C4-2B (cell line): Measurements from ENCODE around the gene ASPDH.

Source experiments
- H3K27ac ChIP-seq: fragments of 450-650 bp; 2 replicates; pipeline ENCODE4 v1.5.1; 2017
- CTCF ChIP-seq: fragments of 450-650 bp; conservative IDR thresholded peaks from 2 replicates; pipeline ENCODE4 v1.5.1; 2017; ENCODE audit warnings: mild to moderate bottlenecking
- ZFX ChIP-seq: fragments of 450-650 bp; IDR thresholded peaks from 2 replicates; pipeline ENCODE4 v1.6.1; 2017

ASPDH gene

GRCh38 chr19:50513746-50514345 is at the start of gene ASPDH:
Gene ASPDH, minus strand, starts transcription at chr19:50513913. Its CDS starts 90 bp downstream, at chr19:50513823.
- TF ChIP-seq CTCF (no peak), ZFX (no peak)

GRCh38 chr19:50562996-50563395 is 49.3 kb upstream of the ASPDH start:
- no peak for TF ChIP-seq CTCF
- TF ChIP-seq ZFX: no peak
- no peak overlapping the region for H3K27ac ChIP-seq

More at GRCh38 chr19:50513746-50514345, at the start of gene ASPDH:
- H3K27ac ChIP-seq: no peak within 1 kb of the TSS

- H3K27ac ChIP-seq: no peak overlapping the region
- no peak for TF ChIP-seq CTCF
Measured at GRCh38 chr19:50562329-50562728, 48.6 kb upstream of the ASPDH start.

GRCh38 chr19:50559636-50560035 is 45.9 kb upstream of the ASPDH start:
- H3K27ac ChIP-seq: no peak overlapping the region
- TF ChIP-seq CTCF: no peak
- TF ChIP-seq ZFX: no peak

- no peak for TF ChIP-seq ZFX
- no peak for TF ChIP-seq CTCF
- no peak overlapping the region for H3K27ac ChIP-seq
Measured at GRCh38 chr19:50558449-50558848, 44.7 kb upstream of the ASPDH start.

- H3K27ac ChIP-seq: no peak overlapping the region
- TF ChIP-seq ZFX: no peak
- TF ChIP-seq CTCF: no peak
Measured at GRCh38 chr19:50558039-50558438, 44.3 kb upstream of the ASPDH start.

GRCh38 chr19:50557009-50557613 is 43.4 kb upstream of the ASPDH start:
- TF ChIP-seq ZFX: no peak
- TF ChIP-seq CTCF: no peak; the same call in 1 of the 2 replicates
- H3K27ac ChIP-seq: no peak overlapping the region
